Measurements from ENCODE around the gene PAPOLB. TPM values are rescaled to one million over a fixed set of nuclear protein-coding genes. Genes with fewer than 3 reads are reported as not detected.

The PAPOLB gene
- total and polyA plus RNA-seq, 12 donors, result 0.01 to 0.21 (median 0.14) TPM; not detected in 4

DNA sequence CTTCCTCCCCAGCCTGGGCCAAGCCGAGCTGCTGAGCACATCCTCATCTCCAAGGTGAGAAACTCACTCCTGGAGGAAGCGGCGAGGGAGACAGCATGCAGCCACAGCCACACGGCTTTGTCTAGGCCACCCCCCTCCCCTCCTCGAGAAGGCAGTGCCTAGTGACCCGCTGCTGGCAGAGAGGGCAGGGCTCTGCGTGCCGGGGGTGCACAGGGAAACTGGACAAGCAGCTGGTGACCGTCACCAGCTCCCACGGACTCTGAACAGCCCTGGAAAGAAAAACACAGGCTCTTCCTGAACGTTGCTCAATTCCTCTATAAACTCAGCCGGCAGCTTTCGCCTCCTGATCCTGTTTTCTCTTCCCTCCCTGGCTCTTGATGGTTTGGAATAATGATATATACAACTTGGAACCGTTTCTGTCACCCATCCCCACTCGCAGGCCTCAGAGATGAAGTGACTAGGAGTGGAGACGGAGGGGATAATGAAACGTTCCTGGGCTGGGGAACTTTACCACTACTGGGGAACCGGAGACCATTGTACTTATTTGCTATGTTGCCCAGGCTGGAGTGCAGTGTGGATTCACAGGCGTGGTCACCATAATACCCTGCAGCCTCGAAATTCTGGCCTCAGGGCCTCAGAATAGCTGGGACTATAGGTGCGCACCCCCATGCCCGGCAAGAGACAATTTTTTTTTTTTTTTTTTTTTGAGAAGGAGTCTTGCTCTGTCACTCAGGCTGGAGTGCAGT lies 19.3 kb downstream of the PAPOLB start:
- DNase-seq, result peak in 1 of 2 donors; percentile 32
- Histone ChIP-seq H3K9me3 (no peaks in the 10 kb centered on the region), H3K4me3 (no peak overlapping the region), H3K27me3 (peaks cover 0 to 8% (median 0%) of the 10 kb centered on the region in 7 donors), H3K27ac (peak overlapping the region in 7 of 10 donors; percentile 2 to 67 (median 57)), H3K4me1 (peaks cover 0 to 38% (median 10%) of the 10 kb centered on the region in 9 donors), H3K36me3 (no peaks in the 10 kb centered on the region)
- 59 to 65% methylated on average over 22 of the region's 22 CpGs for WGBS, 2 donors
- intact Hi-C loops (cut with DNase I), result loop anchor here in 2 of 10 donors (10.0 kb wide), 1 partner anchor 242 kb away; no protein-coding TSS in a partner anchor
- TF ChIP-seq, protein P1, sequence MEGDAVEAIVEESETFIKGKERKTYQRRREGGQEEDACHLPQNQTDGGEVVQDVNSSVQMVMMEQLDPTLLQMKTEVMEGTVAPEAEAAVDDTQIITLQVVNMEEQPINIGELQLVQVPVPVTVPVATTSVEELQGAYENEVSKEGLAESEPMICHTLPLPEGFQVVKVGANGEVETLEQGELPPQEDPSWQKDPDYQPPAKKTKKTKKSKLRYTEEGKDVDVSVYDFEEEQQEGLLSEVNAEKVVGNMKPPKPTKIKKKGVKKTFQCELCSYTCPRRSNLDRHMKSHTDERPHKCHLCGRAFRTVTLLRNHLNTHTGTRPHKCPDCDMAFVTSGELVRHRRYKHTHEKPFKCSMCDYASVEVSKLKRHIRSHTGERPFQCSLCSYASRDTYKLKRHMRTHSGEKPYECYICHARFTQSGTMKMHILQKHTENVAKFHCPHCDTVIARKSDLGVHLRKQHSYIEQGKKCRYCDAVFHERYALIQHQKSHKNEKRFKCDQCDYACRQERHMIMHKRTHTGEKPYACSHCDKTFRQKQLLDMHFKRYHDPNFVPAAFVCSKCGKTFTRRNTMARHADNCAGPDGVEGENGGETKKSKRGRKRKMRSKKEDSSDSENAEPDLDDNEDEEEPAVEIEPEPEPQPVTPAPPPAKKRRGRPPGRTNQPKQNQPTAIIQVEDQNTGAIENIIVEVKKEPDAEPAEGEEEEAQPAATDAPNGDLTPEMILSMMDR (IDR thresholded peaks at IDR 0.05), result no peak
- ATAC-seq, result peak; percentile 40 to 75 (median 58)

DNA sequence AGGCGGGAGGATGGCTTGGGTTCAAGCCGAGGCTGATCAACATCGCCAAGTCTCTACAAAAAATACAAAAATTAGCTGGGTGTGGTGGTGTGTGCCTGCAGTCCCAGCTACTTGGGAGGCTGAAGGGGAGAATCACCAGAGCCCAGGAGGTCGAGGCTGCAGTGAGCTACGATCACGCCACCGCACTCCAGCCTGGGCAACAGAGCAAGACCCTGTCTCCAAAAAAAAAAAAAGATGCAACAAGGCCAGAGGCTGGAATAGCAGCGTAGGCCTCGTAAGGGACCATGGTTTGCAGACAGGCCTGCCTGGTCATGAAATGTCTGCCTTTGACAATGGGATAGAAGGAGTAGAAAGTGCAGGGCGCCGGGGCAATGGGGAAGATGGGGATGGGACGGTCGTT lies 20.0 kb downstream of the PAPOLB start:
- TF ChIP-seq, protein P1 (IDR thresholded peaks at IDR 0.05), result no peak
- WGBS, 2 donors, result 92 to 93% methylated on average over 13 of the region's 13 CpGs
- no peaks in the 10 kb centered on the region for H3K36me3 ChIP-seq
- no peak for DNase-seq
- no peak for ATAC-seq
- H3K27me3 ChIP-seq, result peaks cover 0 to 8% (median 0%) of the 10 kb centered on the region in 7 donors
- no peaks in the 10 kb centered on the region for H3K9me3 ChIP-seq
- H3K4me1 ChIP-seq, result peaks cover 0 to 44% (median 10%) of the 10 kb centered on the region in 9 donors
- intact Hi-C loops (cut with DNase I), result loop anchor here in 2 of 10 donors (10.0 kb wide), 1 partner anchor 243 kb away; no protein-coding TSS in a partner anchor
- peak overlapping the region in 3 of 10 donors; percentile 31 to 67 (median 60) for H3K27ac ChIP-seq
- no peak overlapping the region for H3K4me3 ChIP-seq

- WGBS, 2 donors, result 91 to 96% methylated on average over 17 of the region's 17 CpGs
- Histone ChIP-seq H3K36me3 (peaks cover 0 to 1% (median 0%) of the 10 kb centered on the region in 9 donors), H3K27me3 (peaks cover 0 to 8% (median 0%) of the 10 kb centered on the region in 7 donors), H3K27ac (no peak overlapping the region), H3K4me3 (no peak overlapping the region), H3K9me3 (no peaks in the 10 kb centered on the region), H3K4me1 (peaks cover 0 to 44% (median 10%) of the 10 kb centered on the region in 9 donors)
- no peak for DNase-seq
- TF ChIP-seq, protein P1 (IDR thresholded peaks at IDR 0.05), result no peak
- no peak for ATAC-seq
- intact Hi-C loops (cut with DNase I), result loop anchor here in 2 of 10 donors (10.0 kb wide), 1 partner anchor 244 kb away; no protein-coding TSS in a partner anchor
Observed at GRCh38 chr7:4841007-4841784, 20.6 kb downstream of the PAPOLB start.

GRCh38 chr7:4840079-4840501 lies 21.7 kb downstream of the PAPOLB start:
- ATAC-seq, result no peak
- Histone ChIP-seq H3K27me3 (peaks cover 0 to 1% (median 0%) of the 10 kb centered on the region in 7 donors), H3K4me3 (no peak overlapping the region), H3K36me3 (peaks cover 0 to 11% (median 0%) of the 10 kb centered on the region in 9 donors), H3K9me3 (no peaks in the 10 kb centered on the region), H3K27ac (no peak overlapping the region), H3K4me1 (peaks cover 0 to 33% (median 10%) of the 10 kb centered on the region in 9 donors)
- 89 to 90% methylated on average over 16 of the region's 16 CpGs for WGBS, 2 donors
- TF ChIP-seq, protein P1 (IDR thresholded peaks at IDR 0.05), result no peak
- DNase-seq, result no peak
- intact Hi-C loops (cut with DNase I), result loop anchor here in 2 of 10 donors (10.0 kb wide), 1 partner anchor 245 kb away; no protein-coding TSS in a partner anchor

Data from heart right ventricle (tissue), 16 donors.